Effector memory CD8-positive, alpha-beta T cell (primary cell): ENCODE data around the gene IGF2BP3.

Source experiments
- ATAC-seq: fragments of 150-1000 bp; cut with Tn5 transposase; replicated peaks from 2 replicates; pipeline ENCODE4 v1.10.0; 2021; ENCODE audit warnings: mild to moderate bottlenecking, moderate library complexity
- DNase-seq, 3 experiments: peaks; one replicate each; pipeline ENCODE4 v3.0.0; 2021
- H3K27ac Mint-ChIP-seq, 2 donors: one replicate each; pipeline ENCODE4 v1.8.0; 2022; ENCODE audit warnings: mild to moderate bottlenecking in 2 of 2, mixed read lengths in 2 of 2, moderate library complexity in 2 of 2
- H3K27me3 Mint-ChIP-seq, 2 donors: one replicate each; pipeline ENCODE4 v1.8.0; 2022; ENCODE audit warnings: mixed read lengths in 2 of 2
- H3K36me3 Mint-ChIP-seq: one replicate; pipeline ENCODE4 v1.8.0; 2022; ENCODE audit warnings: mild to moderate bottlenecking, moderate library complexity, mixed read lengths; ENCODE audit not compliant: insufficient read depth
- H3K4me1 Mint-ChIP-seq, 2 donors: one replicate each; pipeline ENCODE4 v1.8.0; 2022; ENCODE audit warnings: low read depth in 2 of 2, mixed read lengths in 2 of 2
- H3K4me3 Mint-ChIP-seq, 2 donors: one replicate each; pipeline ENCODE4 v1.8.0; 2022; ENCODE audit warnings: mild to moderate bottlenecking in 2 of 2, mixed read lengths in 2 of 2, moderate library complexity in 2 of 2
- H3K9me3 Mint-ChIP-seq, 2 donors: one replicate each; pipeline ENCODE4 v1.8.0; 2022; ENCODE audit warnings: mixed read lengths in 2 of 2

IGF2BP3 gene

GRCh38 chr7:23373151-23374004, 96.9 kb downstream of the IGF2BP3 start:
- H3K4me3 Mint-ChIP-seq = no peak overlapping the region
- H3K36me3 Mint-ChIP-seq = no peaks in the 10 kb centered on the region
- peaks cover 33 to 58% of the 10 kb centered on the region in 2 donors for H3K27me3 Mint-ChIP-seq
- no peaks in the 10 kb centered on the region for H3K9me3 Mint-ChIP-seq
- no peak for DNase-seq
- peak; percentile 43 for ATAC-seq
- H3K4me1 Mint-ChIP-seq = peaks cover 2 to 3% of the 10 kb centered on the region in 2 donors
- H3K27ac Mint-ChIP-seq = no peak overlapping the region

GRCh38 chr7:23372611-23373010, 97.7 kb downstream of the IGF2BP3 start:
- DNase-seq (no peak), ATAC-seq (no peak)
- Mint-ChIP-seq H3K27me3 (peaks cover 33 to 58% of the 10 kb centered on the region in 2 donors), H3K36me3 (no peaks in the 10 kb centered on the region), H3K27ac (no peak overlapping the region), H3K4me1 (peaks cover 6% of the 10 kb centered on the region in 2 donors), H3K4me3 (no peak overlapping the region), H3K9me3 (no peaks in the 10 kb centered on the region)

GRCh38 chr7:23371654-23372053, 98.6 kb downstream of the IGF2BP3 start:
- no peaks in the 10 kb centered on the region for H3K9me3 Mint-ChIP-seq
- H3K4me3 Mint-ChIP-seq = no peak overlapping the region
- H3K27me3 Mint-ChIP-seq = peaks cover 33 to 58% of the 10 kb centered on the region in 2 donors
- ATAC-seq = no peak
- no peak for DNase-seq
- H3K36me3 Mint-ChIP-seq = no peaks in the 10 kb centered on the region
- peaks cover 6% of the 10 kb centered on the region in 2 donors for H3K4me1 Mint-ChIP-seq
- H3K27ac Mint-ChIP-seq = no peak overlapping the region

- Mint-ChIP-seq H3K27ac (peak overlapping the region in 1 of 2 donors; percentile 0), H3K27me3 (peaks cover 27 to 43% of the 10 kb centered on the region in 2 donors), H3K9me3 (no peaks in the 10 kb centered on the region), H3K4me1 (peaks cover 6% of the 10 kb centered on the region in 2 donors), H3K4me3 (no peak overlapping the region), H3K36me3 (no peaks in the 10 kb centered on the region)
- no peak for ATAC-seq
- no peak for DNase-seq
Measured at GRCh38 chr7:23369695-23370404, 100.4 kb downstream of the IGF2BP3 start.

GRCh38 chr7:23369100-23369499, 101.2 kb downstream of the IGF2BP3 start:
- H3K9me3 Mint-ChIP-seq = no peaks in the 10 kb centered on the region
- peaks cover 27 to 43% of the 10 kb centered on the region in 2 donors for H3K27me3 Mint-ChIP-seq
- ATAC-seq (no peak), DNase-seq (no peak)
- no peak overlapping the region for H3K4me3 Mint-ChIP-seq
- H3K36me3 Mint-ChIP-seq = no peaks in the 10 kb centered on the region
- peaks cover 6% of the 10 kb centered on the region in 2 donors for H3K4me1 Mint-ChIP-seq
- H3K27ac Mint-ChIP-seq = peak overlapping the region in 1 of 2 donors; percentile 0

GRCh38 chr7:23358152-23358674, 112.1 kb downstream of the IGF2BP3 start:
- Mint-ChIP-seq H3K4me3 (no peak overlapping the region), H3K27me3 (peaks cover 30 to 52% of the 10 kb centered on the region in 2 donors), H3K9me3 (no peaks in the 10 kb centered on the region), H3K4me1 (no peaks in the 10 kb centered on the region), H3K36me3 (no peaks in the 10 kb centered on the region), H3K27ac (no peak overlapping the region)
- no peak for DNase-seq
- no peak for ATAC-seq

GRCh38 chr7:23357190-23358093, 112.8 kb downstream of the IGF2BP3 start:
- H3K9me3 Mint-ChIP-seq = no peaks in the 10 kb centered on the region
- H3K4me1 Mint-ChIP-seq = no peaks in the 10 kb centered on the region
- H3K27ac Mint-ChIP-seq = no peak overlapping the region
- no peak for DNase-seq
- ATAC-seq = peak; percentile 26
- no peak overlapping the region for H3K4me3 Mint-ChIP-seq
- H3K36me3 Mint-ChIP-seq = no peaks in the 10 kb centered on the region
- H3K27me3 Mint-ChIP-seq = peaks cover 30 to 53% of the 10 kb centered on the region in 2 donors

GRCh38 chr7:23356726-23357125, 113.6 kb downstream of the IGF2BP3 start:
- H3K4me3 Mint-ChIP-seq = no peak overlapping the region
- H3K4me1 Mint-ChIP-seq = no peaks in the 10 kb centered on the region
- no peak for DNase-seq
- H3K9me3 Mint-ChIP-seq = no peaks in the 10 kb centered on the region
- ATAC-seq = peak; percentile 75
- H3K27me3 Mint-ChIP-seq = peaks cover 23 to 46% of the 10 kb centered on the region in 2 donors
- no peak overlapping the region for H3K27ac Mint-ChIP-seq
- no peaks in the 10 kb centered on the region for H3K36me3 Mint-ChIP-seq

GRCh38 chr7:23356168-23356567, 114.1 kb downstream of the IGF2BP3 start:
- no peak overlapping the region for H3K27ac Mint-ChIP-seq
- no peaks in the 10 kb centered on the region for H3K4me1 Mint-ChIP-seq
- no peak overlapping the region for H3K4me3 Mint-ChIP-seq
- H3K9me3 Mint-ChIP-seq = no peaks in the 10 kb centered on the region
- ATAC-seq (no peak), DNase-seq (no peak)
- peaks cover 20 to 46% of the 10 kb centered on the region in 2 donors for H3K27me3 Mint-ChIP-seq
- no peaks in the 10 kb centered on the region for H3K36me3 Mint-ChIP-seq

- H3K27me3 Mint-ChIP-seq = peaks cover 19 to 44% of the 10 kb centered on the region in 2 donors
- no peaks in the 10 kb centered on the region for H3K9me3 Mint-ChIP-seq
- no peak for ATAC-seq
- DNase-seq = no peak
- H3K4me1 Mint-ChIP-seq = no peaks in the 10 kb centered on the region
- no peak overlapping the region for H3K4me3 Mint-ChIP-seq
- no peaks in the 10 kb centered on the region for H3K36me3 Mint-ChIP-seq
- no peak overlapping the region for H3K27ac Mint-ChIP-seq
Measured at GRCh38 chr7:23353172-23353571, 117.1 kb downstream of the IGF2BP3 start.

GRCh38 chr7:23350466-23350865, 119.8 kb downstream of the IGF2BP3 start:
- Mint-ChIP-seq H3K4me3 (no peak overlapping the region), H3K9me3 (peaks cover 0 to 1% of the 10 kb centered on the region in 2 donors), H3K27me3 (peaks cover 12 to 32% of the 10 kb centered on the region in 2 donors), H3K4me1 (peaks cover 8 to 20% of the 10 kb centered on the region in 2 donors), H3K27ac (no peak overlapping the region), H3K36me3 (peaks cover 3% of the 10 kb centered on the region)
- no peak for DNase-seq
- ATAC-seq = no peak

- no peak overlapping the region for H3K4me3 Mint-ChIP-seq
- peaks cover 0 to 1% of the 10 kb centered on the region in 2 donors for H3K9me3 Mint-ChIP-seq
- DNase-seq (no peak), ATAC-seq (no peak)
- H3K27me3 Mint-ChIP-seq = peaks cover 6 to 24% of the 10 kb centered on the region in 2 donors
- peaks cover 8 to 20% of the 10 kb centered on the region in 2 donors for H3K4me1 Mint-ChIP-seq
- H3K27ac Mint-ChIP-seq = no peak overlapping the region
- peaks cover 3% of the 10 kb centered on the region for H3K36me3 Mint-ChIP-seq
Measured at GRCh38 chr7:23349484-23350157, 120.7 kb downstream of the IGF2BP3 start.
